ENCODE data around the gene DESI1.

DESI1 gene

GRCh38 chr22:41567512-41567768 is 53.4 kb downstream of the DESI1 start:
- POLR2A ChIA-PET = interaction anchor here (1.1 to 2.9 kb wide), 3 partner anchors 14 to 54 kb away, joined by 3 to 16 read pairs (median 4); partner anchors contain the start of genes DESI1, PMM1 and XRCC6
- no peaks in the 10 kb centered on the region for H3K9me3 ChIP-seq (ENCODE audit: control insufficient read depth, insufficient read depth, low read depth, low read length)
- H3K27ac ChIP-seq (ENCODE audit: extremely low read depth, low read depth, low read length) = no peak overlapping the region
- no peaks in the 10 kb centered on the region for H3K36me3 ChIP-seq (ENCODE audit: control insufficient read depth in 2 of 2, insufficient read depth in 1 of 2, low read length in 2 of 2)
- no peak overlapping the region for H3K4me3 ChIP-seq (ENCODE audit: low read depth, low read length)
- H3K4me1 ChIP-seq (ENCODE audit: control insufficient read depth, insufficient read depth, low read length) = peaks cover 3% of the 10 kb centered on the region
- CTCF ChIA-PET = interaction anchor here (0.6 to 2.1 kb wide), 5 partner anchors 9 to 34 kb away, joined by 3 to 9 read pairs (median 4); no protein-coding TSS in a partner anchor
- no peak for TF ChIP-seq ZNF549 (tag by site-specific recombination; IDR thresholded peaks at IDR 0.05)
- no peak for TF ChIP-seq INSM2 (tag by site-specific recombination; IDR thresholded peaks at IDR 0.05)
- TF ChIP-seq ZNF768 (tag by site-specific recombination; IDR thresholded peaks at IDR 0.05) = peak; percentile 1; the same call in 1 of the 2 replicates
- no peak for TF ChIP-seq ZNF169 (tag by site-specific recombination; IDR thresholded peaks at IDR 0.05)
- TF ChIP-seq ZNF777 (tag by site-specific recombination; IDR thresholded peaks at IDR 0.05; ENCODE audit: borderline replicate concordance) = no peak
- TF ChIP-seq ZNF629 (tag by site-specific recombination; IDR thresholded peaks at IDR 0.05) = no peak
- no peak for TF ChIP-seq ZNF121 (tag by site-specific recombination; IDR thresholded peaks at IDR 0.05)
- no peak for TF ChIP-seq ZNF561 (tag by site-specific recombination; IDR thresholded peaks at IDR 0.05; ENCODE audit: borderline replicate concordance)

- ChIA-PET POLR2A (interaction anchor here (0.6 to 1.4 kb wide), 8 partner anchors 12 to 161 kb away, joined by 3 to 9 read pairs (median 3); partner anchors contain the start of genes PMM1 and XRCC6), CTCF (interaction anchor here (0.7 to 2.1 kb wide), 4 partner anchors 11 to 234 kb away, joined by 3 to 9 read pairs (median 6); partner anchors contain the start of gene POLR3H)
- Histone ChIP-seq H3K27ac (ENCODE audit: extremely low read depth, low read depth, low read length) (peak overlapping the region; percentile 24; the same call in 1 of the 2 replicates), H3K4me3 (ENCODE audit: low read depth, low read length) (no peak overlapping the region), H3K4me1 (ENCODE audit: control insufficient read depth, insufficient read depth, low read length) (peaks cover 3% of the 10 kb centered on the region), H3K36me3 (ENCODE audit: control insufficient read depth in 2 of 2, insufficient read depth in 1 of 2, low read length in 2 of 2) (no peaks in the 10 kb centered on the region), H3K9me3 (ENCODE audit: control insufficient read depth, insufficient read depth, low read depth, low read length) (no peaks in the 10 kb centered on the region)
- TF ChIP-seq KLF1 (tag by site-specific recombination; IDR thresholded peaks at IDR 0.05) = 0 out of 2 replicates have a peak, but pooled peaks have one; percentile 10
- no peak for TF ChIP-seq ZNF146 (tag by site-specific recombination; IDR thresholded peaks at IDR 0.05)
- TF ChIP-seq ZNF501 (tag by site-specific recombination; IDR thresholded peaks at IDR 0.05) = no peak
- 0 out of 2 replicates have a peak, but pooled peaks have one; percentile 60 for TF ChIP-seq ZEB2 (tag by site-specific recombination; IDR thresholded peaks at IDR 0.05)
- TF ChIP-seq ZNF114 (tag by site-specific recombination; IDR thresholded peaks at IDR 0.05) = no peak
- 0 out of 2 replicates have a peak, but pooled peaks have one; percentile 42 for TF ChIP-seq SP7 (tag by site-specific recombination; IDR thresholded peaks at IDR 0.05)
- no peak for TF ChIP-seq ZNF660 (tag by site-specific recombination; IDR thresholded peaks at IDR 0.05)
- TF ChIP-seq ZNF341 (tag by site-specific recombination; IDR thresholded peaks at IDR 0.05; ENCODE audit: low read depth) = no peak
- no peak for TF ChIP-seq MZF1 (tag by site-specific recombination; IDR thresholded peaks at IDR 0.05; ENCODE audit: borderline replicate concordance)
- no peak for TF ChIP-seq ZNF518A (tag by site-specific recombination; conservative IDR thresholded peaks at IDR 0.05; ENCODE audit: low read depth)
- TF ChIP-seq ELK4 (IDR thresholded peaks at IDR 0.05; ENCODE audit: borderline replicate concordance, low read depth, low read length) = no peak
- peak; percentile 51; the same call in 1 of the 2 replicates for TF ChIP-seq ZNF629 (tag by site-specific recombination; IDR thresholded peaks at IDR 0.05)
- no peak for TF ChIP-seq SALL2 (tag by site-specific recombination; IDR thresholded peaks at IDR 0.05; ENCODE audit: borderline replicate concordance)
- no peak for TF ChIP-seq ZNF121 (tag by site-specific recombination; IDR thresholded peaks at IDR 0.05)
- TF ChIP-seq ZNF362 (tag by site-specific recombination; IDR thresholded peaks at IDR 0.05) = peak; percentile 79; the same call in 1 of the 2 replicates
- peak; percentile 36 for TF ChIP-seq GLIS2 (tag by site-specific recombination; IDR thresholded peaks at IDR 0.05)
- peak; percentile 90 for TF ChIP-seq ZNF600 (tag by site-specific recombination; IDR thresholded peaks at IDR 0.05)
- TF ChIP-seq ATF2 (tag by site-specific recombination; IDR thresholded peaks at IDR 0.05; ENCODE audit: low read depth) = no peak
Observed at GRCh38 chr22:41565403-41566054, 55.3 kb downstream of the DESI1 start.
